ENCODE data around the gene ASIC1.
"Not testable (repeated sequence)": the region's sequence is repeated elsewhere in the genome, so short reads cannot be mapped to it uniquely, and the experiment has no call there.

The ASIC1 gene

DNA sequence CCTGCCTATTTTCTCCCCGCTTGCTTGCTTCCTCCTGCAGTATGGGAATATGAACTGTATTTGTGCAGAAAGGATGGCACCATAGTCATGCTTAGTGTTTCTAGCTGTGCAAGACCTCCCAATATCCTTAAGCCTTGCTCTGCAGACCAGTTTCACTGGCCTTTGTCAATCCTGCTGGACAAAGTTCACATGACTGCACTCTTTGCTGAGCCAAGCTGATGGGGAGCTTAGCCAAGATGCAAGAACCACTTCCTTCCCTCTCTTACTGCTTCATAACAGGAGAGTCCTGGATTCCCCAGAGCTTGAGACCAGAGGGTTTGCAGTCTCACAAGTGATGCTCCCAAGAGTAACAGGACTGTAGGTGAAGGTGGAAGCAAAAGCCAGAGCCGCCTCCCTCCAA lies 3.8 kb downstream of the ASIC1 start:
- DNase-seq (ENCODE audit: low read depth in 2 of 2): no peak

GRCh38 chr12:50061946-50062686 lies 4.7 kb downstream of the ASIC1 start:
- DNase-seq (ENCODE audit: low read depth in 2 of 2): no peak

GRCh38 chr12:50062728-50063460 lies 5.5 kb downstream of the ASIC1 start:
- no peak for DNase-seq (ENCODE audit: low read depth in 2 of 2)

- no peak for DNase-seq (ENCODE audit: low read depth in 2 of 2)
Measured at GRCh38 chr12:50065726-50066310, 8.4 kb downstream of the ASIC1 start.

DNA sequence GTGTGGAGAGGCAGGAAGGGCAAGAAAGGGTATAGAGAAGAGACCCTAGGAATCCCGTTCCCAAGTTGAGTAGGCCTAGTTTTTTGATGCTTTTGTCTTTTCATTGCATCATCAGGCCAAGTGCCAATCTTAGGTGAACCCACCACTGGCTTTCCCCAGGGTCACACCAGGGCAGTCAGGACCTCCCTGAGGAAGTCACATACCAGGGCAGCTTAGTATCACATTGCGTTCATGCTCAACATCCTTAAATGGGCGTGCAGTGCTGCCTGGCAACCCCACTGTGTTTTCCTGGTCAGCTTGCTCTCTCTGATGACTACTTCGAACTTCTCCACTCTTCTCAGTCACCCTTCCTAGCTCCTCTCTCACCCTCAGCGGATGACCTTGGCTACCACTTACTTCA lies 9.0 kb downstream of the ASIC1 start:
- DNase-seq (ENCODE audit: low read depth in 2 of 2): no peak

- no peak for DNase-seq (ENCODE audit: low read depth in 2 of 2)
Measured at GRCh38 chr12:50069069-50069468, 11.7 kb downstream of the ASIC1 start.

DNA sequence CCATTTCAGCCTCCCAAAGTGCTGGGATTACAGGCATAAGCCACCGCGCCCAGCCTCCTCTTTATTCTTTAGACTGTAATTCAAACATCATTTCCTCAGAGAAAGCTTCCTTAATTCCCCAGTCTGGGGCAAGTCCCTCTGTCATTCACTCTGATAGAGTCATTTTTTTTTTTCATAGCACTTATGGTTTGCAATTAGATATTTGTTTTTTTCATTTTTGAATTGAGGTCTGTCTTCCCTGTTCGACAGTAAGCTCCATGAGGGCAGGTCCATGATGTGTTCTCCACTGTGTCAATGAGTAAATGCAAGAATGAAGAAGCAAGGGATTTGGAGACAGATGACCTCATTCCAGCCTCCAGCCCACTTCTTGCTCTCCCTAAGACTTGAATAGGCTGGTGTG lies 12.1 kb downstream of the ASIC1 start:
- DNase-seq (ENCODE audit: low read depth in 2 of 2): no peak

GRCh38 chr12:50070314-50071060 lies 13.1 kb downstream of the ASIC1 start:
- peak; percentile 40 to 65 for DNase-seq (ENCODE audit: low read depth in 2 of 2)

GRCh38 chr12:50072198-50072907 lies 15.0 kb downstream of the ASIC1 start:
- no peak for DNase-seq (ENCODE audit: low read depth in 2 of 2)

DNA sequence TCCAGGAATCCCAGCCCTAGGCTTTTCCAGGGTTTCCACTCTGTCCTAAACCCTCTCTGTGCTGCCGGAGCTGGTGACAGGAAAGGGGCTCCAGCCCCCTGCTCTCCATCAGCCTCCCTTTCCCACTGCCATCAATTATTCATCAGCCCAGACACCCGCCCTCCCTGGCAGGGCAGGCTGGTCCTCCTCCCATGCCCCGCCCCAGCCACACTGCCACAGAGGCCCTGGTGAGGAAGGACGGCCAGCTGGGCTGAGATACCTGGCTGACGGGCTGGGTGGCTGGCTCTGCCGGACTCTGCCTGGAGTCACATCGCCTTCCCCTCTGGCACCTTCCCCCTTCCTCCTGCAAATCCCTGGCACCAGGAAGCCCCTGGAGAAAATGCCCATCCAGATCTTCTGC lies 15.8 kb downstream of the ASIC1 start:
- DNase-seq (ENCODE audit: low read depth in 2 of 2): no peak

GRCh38 chr12:50073712-50074111 lies 16.3 kb downstream of the ASIC1 start:
- no peak for DNase-seq (ENCODE audit: low read depth in 2 of 2)

DNA sequence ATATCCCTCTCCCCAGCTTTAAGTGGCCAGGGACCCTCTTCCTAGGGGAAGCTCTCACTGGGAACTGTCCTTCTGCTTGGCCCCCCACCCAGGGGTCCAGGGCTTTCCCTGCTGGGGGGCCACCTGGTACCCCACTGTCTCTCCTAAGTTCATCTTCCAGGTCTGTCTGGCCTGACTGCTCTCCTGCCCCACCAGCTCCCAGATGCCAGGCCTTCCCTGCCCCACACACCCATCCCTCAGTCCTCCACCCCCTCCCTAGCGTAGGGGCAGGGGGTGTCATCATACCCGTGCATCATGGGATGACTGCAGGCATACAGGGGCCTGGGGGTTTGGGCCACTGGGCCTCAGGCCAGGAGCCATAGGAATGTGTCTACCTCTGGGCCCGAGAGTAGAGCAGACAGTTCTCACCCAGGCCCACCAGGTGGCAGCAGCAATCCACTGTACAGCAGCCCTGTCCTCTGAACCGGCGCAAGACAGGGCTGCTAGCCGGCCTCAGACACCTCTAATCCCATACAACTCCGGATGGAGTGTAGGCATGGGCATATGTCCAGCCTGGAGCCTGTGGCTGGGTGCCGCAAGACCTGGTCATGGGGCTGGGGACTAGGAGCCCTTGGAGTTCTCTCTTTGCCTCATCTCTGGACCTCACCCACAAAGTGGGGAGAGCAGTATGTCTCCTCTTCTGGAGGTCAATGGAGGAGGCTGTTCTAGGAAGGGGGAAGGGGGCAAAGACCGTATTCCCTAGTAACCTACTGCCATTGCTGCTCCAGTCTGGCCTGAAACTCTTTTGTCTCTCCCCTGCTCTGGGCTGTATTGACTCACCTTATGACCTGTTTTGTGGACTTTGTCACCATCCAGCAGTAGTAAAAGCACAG lies 17.8 kb downstream of the ASIC1 start:
- peak; percentile 59 to 80 for DNase-seq (ENCODE audit: low read depth in 2 of 2)

DNA sequence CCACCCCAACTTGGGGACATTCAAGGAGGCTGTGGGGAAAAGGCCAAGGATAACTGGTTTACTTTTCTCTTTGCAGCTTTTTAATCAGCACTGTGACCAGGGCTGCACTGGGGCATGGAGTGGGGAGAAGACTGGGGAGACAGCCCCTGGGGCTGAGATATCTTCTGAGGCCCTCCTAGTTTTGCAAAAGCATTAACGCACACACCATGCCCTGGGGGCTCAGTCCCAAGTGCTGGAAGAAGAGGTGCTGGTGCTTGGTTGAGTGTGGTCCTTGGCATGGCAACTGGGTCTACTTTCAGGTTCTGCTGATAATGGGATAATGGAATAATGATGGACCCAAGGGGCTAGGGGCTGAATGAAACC lies 18.4 kb downstream of the ASIC1 start:
- no peak for DNase-seq (ENCODE audit: low read depth in 2 of 2)

- DNase-seq (ENCODE audit: low read depth in 2 of 2): no peak
Measured at GRCh38 chr12:50077099-50077498, 19.7 kb downstream of the ASIC1 start.

DNA sequence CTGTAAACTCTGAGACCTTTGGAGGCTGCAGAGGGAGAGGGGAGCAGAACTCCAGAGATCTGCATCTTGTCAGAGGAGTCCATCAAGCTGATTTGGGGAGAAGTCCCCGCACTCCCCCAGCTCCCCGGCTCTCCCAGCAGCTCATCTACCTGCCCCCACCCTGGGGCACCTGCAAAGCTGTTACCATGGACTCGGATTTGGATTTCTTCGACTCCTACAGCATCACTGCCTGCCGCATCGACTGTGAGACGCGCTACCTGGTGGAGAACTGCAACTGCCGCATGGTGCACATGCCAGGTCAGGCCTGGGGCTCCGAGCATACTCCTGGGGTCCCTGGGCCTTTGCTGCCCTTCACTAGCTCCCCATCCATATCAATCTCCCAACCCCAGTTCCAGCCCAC lies 20.9 kb downstream of the ASIC1 start:
- no peak for DNase-seq (ENCODE audit: low read depth in 2 of 2)

DNA sequence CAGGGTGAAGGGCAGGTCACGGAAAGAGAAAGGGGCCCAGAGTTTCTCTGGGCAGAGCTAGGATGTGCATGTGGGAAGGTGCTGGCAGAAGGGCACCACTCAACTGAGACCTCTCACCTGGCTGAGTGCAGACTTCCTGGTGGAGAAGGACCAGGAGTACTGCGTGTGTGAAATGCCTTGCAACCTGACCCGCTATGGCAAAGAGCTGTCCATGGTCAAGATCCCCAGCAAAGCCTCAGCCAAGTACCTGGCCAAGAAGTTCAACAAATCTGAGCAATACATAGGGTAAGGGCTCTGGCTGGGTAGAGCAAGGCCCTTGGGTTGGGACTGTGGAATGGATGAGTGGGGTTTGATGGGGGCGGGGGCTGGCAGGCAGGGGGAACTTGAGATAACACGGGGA lies 22.4 kb downstream of the ASIC1 start:
- no peak for DNase-seq (ENCODE audit: low read depth in 2 of 2)

DNA sequence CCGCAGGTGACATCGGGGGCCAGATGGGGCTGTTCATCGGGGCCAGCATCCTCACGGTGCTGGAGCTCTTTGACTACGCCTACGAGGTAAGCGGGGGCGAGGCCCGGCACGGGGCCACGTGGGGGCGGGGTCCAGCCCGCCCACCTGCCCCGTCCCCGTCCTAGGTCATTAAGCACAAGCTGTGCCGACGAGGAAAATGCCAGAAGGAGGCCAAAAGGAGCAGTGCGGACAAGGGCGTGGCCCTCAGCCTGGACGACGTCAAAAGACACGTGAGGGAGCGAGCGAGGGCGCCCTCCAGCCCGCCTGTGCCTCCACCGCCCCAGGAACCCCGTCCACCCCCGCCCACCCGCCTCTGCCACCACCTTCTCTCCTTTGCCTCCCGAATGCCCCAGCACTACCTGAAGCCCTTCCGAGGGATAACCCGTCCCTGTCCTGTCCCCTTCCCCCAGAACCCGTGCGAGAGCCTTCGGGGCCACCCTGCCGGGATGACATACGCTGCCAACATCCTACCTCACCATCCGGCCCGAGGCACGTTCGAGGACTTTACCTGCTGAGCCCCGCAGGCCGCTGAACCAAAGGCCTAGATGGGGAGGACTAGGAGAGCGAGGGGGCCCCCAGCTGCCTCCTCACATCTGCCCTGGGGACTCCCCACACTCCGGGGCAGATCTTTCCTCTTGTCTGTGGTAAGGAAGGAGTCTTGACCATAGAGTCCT lies 23.9 kb downstream of the ASIC1 start:
- DNase-seq (ENCODE audit: low read depth in 2 of 2): no peak

GRCh38 chr12:50082644-50083043 lies 25.2 kb downstream of the ASIC1 start:
- DNase-seq (ENCODE audit: low read depth in 2 of 2): no peak

- no peak for DNase-seq (ENCODE audit: low read depth in 2 of 2)
Measured at GRCh38 chr12:50083301-50083700, 25.9 kb downstream of the ASIC1 start.

GRCh38 chr12:50084409-50084774 lies 27.0 kb downstream of the ASIC1 start:
- DNase-seq (ENCODE audit: low read depth in 2 of 2): not testable (repeated sequence)

Data from stimulated activated CD4-positive, alpha-beta T cell treated with anti-CD3 and anti-CD28 coated beads, Interleukin-12 subunit alpha, Interleukin-12 subunit beta, amount 100 ng/mL, for 24 hours (primary cell).